Thyroid gland (tissue), 4 donors: ENCODE results near the gene SIAH1.

Source experiments
- POLR2A ChIP-seq, 2 donors: fragments of 450-650 bp; IDR thresholded peaks; one replicate each; pipeline ENCODE4 v1.6.1; 2017; ENCODE audit warnings: antibody characterized with exemption in 2 of 2, mild to moderate bottlenecking in 2 of 2, moderate library complexity in 1 of 2
- TF ChIP-seq, protein P1 (sequence below), 6 experiments: fragments of 200-600 bp in 3 of 6; fragments of 450-650 bp in 3 of 6; sonication (generic) in 3 of 6; IDR thresholded peaks; one replicate each; pipeline ENCODE4 v1.5.1; 2016 to 2019; ENCODE audit warnings: antibody characterized with exemption in 6 of 6, mild to moderate bottlenecking in 2 of 6, inconsistent platforms in 1 of 6, moderate library complexity in 1 of 6

DNA sequence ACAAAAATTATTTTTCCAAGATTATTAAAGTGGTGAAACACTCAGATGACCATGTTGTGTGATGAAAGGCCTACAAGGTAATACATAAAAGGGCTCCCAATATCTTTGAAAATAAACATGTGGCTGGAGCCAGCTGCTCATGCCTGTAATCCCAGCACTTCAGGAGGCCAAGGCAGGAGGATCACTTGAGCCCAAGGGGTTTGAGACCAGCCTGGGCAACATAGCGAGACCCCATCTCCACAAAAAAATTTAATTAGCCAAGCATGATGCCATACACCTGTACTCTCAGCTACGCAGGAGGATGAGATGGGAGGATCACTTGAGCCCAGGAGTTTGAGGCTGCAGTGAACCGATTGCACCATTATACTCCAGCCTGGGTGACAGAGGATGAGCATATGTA, 26.8 kb downstream of the SIAH1 start:
- TF ChIP-seq, protein P1, sequence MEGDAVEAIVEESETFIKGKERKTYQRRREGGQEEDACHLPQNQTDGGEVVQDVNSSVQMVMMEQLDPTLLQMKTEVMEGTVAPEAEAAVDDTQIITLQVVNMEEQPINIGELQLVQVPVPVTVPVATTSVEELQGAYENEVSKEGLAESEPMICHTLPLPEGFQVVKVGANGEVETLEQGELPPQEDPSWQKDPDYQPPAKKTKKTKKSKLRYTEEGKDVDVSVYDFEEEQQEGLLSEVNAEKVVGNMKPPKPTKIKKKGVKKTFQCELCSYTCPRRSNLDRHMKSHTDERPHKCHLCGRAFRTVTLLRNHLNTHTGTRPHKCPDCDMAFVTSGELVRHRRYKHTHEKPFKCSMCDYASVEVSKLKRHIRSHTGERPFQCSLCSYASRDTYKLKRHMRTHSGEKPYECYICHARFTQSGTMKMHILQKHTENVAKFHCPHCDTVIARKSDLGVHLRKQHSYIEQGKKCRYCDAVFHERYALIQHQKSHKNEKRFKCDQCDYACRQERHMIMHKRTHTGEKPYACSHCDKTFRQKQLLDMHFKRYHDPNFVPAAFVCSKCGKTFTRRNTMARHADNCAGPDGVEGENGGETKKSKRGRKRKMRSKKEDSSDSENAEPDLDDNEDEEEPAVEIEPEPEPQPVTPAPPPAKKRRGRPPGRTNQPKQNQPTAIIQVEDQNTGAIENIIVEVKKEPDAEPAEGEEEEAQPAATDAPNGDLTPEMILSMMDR (IDR thresholded peaks at IDR 0.05): no peak
- TF ChIP-seq POLR2A (IDR thresholded peaks at IDR 0.05): no peak
